HG03442 (cell line): ENCODE results near the gene SND1.

ENCODE experiments used
- ATAC-seq: cut with Tn5 transposase; IDR thresholded peaks from one replicate; pipeline ENCODE4 v1.9.1; 2021; ENCODE audit warnings: mild to moderate bottlenecking, moderate library complexity; ENCODE audit not compliant: unreplicated experiment

SND1 gene

GRCh38 chr7:127885843-127886242, 233.8 kb downstream of the SND1 start:
- ATAC-seq = no peak

- no peak for ATAC-seq
Measured at GRCh38 chr7:127886248-127886647, 234.3 kb downstream of the SND1 start.

GRCh38 chr7:127887096-127887495, 235.1 kb downstream of the SND1 start:
- no peak for ATAC-seq

- ATAC-seq = no peak
Measured at GRCh38 chr7:127887631-127888030, 235.6 kb downstream of the SND1 start.

- no peak for ATAC-seq
Measured at GRCh38 chr7:127888411-127888810, 236.4 kb downstream of the SND1 start.

GRCh38 chr7:127888825-127889224, 236.8 kb downstream of the SND1 start:
- ATAC-seq = no peak

GRCh38 chr7:127889677-127890076, 237.7 kb downstream of the SND1 start:
- no peak for ATAC-seq

- no peak for ATAC-seq
Measured at GRCh38 chr7:127890726-127891125, 238.7 kb downstream of the SND1 start.

- ATAC-seq = no peak
Measured at GRCh38 chr7:127891144-127891543, 239.2 kb downstream of the SND1 start.

GRCh38 chr7:127891854-127892438, 240.0 kb downstream of the SND1 start:
- ATAC-seq = no peak

- ATAC-seq = no peak
Measured at GRCh38 chr7:127892488-127893314, 240.7 kb downstream of the SND1 start.

- ATAC-seq = no peak
Measured at GRCh38 chr7:127893547-127893946, 241.6 kb downstream of the SND1 start.

- no peak for ATAC-seq
Measured at GRCh38 chr7:127894588-127894987, 242.6 kb downstream of the SND1 start.

- no peak for ATAC-seq
Measured at GRCh38 chr7:127895360-127895759, 243.4 kb downstream of the SND1 start.

GRCh38 chr7:127895814-127896280, 243.9 kb downstream of the SND1 start:
- no peak for ATAC-seq

GRCh38 chr7:127896659-127897058, 244.7 kb downstream of the SND1 start:
- no peak for ATAC-seq

GRCh38 chr7:127897704-127898454, 245.9 kb downstream of the SND1 start:
- ATAC-seq = no peak

- no peak for ATAC-seq
Measured at GRCh38 chr7:127899411-127899810, 247.4 kb downstream of the SND1 start.

- ATAC-seq = no peak
Measured at GRCh38 chr7:127900141-127900540, 248.1 kb downstream of the SND1 start.

GRCh38 chr7:127900732-127901685, 249.0 kb downstream of the SND1 start:
- ATAC-seq = peak; percentile 54
